ENCODE measurements around the gene STIL.

The STIL gene

DNA sequence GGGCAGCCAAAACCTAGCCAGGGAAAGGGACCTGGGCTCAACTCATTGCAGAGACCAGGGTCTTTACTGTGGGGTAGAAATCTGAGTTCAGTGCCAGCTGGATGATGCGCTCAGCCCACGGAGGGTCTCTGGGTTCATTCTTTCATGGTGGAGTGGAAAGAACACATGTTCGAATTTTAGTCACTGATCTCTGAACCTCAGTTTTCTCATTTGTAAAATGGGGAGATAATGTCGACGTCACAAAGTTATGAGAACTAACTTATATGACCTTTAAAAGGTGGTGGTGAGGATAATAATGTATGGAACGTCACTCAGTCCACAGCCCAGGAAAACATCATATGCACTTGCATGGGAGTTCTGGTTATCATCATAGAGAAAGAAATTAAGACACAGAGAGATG lies 80.8 kb downstream of the STIL start:
- DNase-seq: no peak

DNA sequence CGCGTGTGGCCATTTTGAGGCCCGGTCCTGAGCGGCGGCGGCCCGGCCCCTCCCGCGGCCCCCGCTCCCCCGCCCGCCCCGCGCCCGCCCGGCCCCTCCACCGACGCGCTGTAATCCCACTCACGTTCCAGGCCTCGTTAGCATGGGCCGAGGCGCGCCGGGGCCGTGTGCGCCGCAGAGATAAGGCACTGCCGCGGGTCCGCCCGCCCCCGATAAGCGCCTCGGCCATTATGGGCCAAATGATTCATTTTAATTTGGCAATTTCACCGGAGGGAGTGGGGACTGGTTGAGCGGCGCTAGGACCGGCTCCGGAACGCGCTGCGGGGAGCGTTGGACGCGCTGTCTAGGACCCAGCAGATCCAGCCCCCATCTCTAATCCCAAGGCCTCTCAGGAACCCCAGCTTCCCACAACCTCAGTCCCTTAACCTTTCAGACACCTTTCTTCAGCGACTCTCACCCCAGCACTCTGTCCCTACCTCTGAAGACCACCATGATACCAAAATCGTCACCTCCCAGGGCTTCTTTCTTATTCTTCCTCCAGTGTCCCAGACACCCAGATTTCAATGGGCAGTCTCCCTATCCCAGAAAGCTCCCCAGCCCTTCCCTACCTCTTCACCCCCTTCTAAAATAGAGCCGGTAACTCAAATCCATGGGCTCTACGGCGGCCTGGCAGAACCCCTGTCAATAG lies 81.6 kb downstream of the STIL start, which contains the start of gene TAL1:
Gene TAL1 (minus strand): TSS at position 39 of the 688 bp plus-strand sequence. CDS start 6,337 bp downstream, outside the sequence.
- DNase-seq: no peak

DNA sequence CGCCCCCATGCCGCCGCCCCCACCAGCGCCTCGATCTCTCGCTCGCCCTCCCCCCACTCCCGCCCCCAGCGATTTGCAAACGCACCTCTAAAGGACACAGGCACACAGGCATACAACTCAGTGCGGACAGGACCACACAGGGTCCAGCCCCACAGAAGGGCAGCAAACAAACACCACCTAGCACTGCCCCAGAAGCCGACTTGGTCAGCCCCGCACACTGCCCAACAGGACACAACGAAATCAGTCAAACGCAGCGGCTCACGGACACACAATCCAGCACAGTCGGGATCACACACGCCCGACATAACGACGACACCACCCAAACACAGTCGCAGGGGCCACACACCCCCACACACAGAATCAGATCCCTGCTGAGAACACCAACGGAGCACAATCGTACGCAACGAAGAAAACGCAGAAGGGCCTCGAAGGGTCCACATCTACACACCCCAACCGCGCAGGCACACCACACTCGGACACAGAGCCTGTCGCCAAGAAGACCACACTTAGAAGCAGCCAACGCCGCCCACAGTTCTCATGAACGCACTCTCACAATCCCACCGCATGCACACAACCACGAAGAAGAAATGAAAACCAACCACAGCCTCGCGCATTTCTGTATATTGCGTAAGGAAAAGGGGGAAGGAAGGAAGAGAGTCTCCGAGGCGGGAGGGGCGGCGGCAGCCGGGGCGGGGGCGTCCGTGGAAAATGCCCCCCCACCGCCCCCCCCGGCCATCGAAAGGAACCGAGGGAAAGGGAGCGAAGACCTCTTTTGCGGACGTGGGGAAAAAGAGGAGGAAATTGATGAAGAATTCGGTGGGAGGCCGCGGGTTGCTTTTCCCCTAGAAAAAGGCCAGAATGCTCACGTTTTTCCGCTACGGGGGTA lies 82.4 kb downstream of the STIL start:
- peak; percentile 24 for DNase-seq

DNA sequence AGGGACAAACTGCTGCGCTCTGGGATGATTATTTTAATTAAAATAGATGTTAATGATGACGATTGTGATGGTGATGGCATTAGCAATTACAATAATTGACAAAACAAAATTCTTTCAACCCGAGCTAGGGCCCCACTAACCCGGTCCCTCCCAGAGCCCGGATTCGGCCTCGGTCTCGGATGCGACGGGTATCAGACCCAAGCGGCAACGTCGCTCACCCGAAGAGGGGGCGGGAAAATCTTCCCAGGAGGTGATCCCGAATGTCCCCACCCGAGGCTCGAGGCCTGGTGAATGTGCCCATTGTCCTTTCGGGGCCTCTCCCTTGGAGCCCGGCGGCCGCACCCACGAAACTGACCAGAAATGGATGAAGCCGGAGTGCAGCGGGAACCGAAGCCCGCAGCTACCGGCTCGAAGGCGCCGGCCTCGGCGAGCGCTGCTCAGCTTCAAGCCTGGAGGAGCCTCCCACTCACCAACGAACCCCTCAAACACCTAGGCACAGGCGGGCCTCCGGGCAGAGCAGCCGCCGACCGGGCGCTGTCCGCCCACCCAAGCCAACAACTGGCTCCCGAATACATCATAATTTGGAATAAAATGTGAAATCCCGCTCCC lies 83.2 kb downstream of the STIL start:
- no peak for DNase-seq

DNA sequence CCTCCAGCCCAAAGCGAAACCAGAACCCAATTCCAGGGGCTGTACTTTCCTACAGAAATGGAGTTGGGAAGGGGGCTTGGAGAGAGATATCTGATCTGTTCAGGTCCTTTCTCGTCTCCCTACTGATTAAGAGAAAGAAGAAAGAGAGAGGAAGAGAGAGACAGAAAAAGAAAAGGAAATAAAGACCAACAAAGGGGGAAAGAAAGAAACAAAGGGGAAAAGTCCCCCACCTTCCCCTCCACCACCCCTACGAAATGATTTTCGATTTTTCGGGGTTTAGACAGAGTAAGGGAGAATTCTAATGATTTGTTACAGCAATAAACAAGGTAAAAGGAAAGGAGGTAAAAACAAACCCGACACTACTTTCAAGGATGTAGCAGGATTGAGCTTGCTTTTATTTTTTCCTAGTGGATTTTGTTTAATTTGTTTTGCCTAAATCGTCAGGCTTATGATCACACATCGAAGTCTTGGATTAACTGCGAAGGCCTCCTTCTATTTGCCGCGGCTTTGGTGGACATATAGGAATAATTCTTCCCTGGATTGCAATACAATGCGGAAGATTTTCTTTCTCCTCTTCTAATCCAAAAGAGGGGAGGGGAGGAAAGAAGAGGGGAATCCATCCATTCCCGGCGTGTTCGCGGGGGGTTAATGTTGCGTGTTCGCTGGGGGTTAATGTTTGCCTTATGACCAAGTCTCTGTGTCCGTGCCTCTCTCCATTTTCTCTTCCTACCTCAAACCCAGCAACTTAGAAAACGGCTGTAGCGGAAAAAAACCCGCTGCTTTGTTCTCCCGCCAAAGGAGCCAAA lies 83.9 kb downstream of the STIL start:
- DNase-seq: no peak

DNA sequence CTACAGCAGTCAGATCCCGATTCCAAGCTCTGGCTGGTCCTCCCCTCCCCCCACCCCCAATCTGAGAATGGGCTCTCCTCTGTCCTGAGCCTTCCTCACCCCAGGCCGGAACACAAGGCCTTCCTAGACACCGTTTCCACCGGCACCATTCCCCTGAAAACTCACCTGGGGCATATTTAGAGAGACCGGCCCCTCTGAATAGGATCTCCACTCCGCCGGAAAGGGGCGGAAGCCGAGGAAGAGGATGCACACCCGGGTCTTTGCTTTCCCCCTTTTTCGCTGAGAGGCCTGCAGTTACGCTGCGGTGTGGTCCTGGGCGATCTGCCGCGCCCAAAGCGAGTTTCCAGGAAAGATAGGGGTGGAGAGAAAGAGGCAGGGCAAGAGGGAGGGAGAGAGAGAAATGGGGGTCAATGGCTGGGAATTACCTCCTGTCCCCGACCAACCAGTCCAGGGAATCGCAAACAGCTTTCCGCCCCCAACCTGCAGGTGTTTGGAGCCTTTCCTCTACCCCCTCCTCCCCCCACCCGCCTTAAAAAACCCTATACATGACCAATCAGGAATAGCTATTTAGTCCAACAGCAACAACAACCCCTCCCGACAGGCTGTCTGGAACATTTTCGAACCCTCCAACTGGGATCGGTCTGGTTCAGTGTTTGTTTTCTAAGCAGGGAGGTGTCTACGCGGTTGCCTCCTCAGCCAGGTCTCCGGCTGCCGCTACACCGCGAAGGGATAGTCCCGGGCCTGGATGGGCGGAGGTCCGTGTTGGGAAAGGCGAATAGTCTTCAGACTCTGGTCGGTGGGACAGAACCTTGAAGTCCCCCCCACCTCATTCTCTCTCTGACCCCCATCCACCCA lies 84.7 kb downstream of the STIL start:
- no peak for DNase-seq

DNA sequence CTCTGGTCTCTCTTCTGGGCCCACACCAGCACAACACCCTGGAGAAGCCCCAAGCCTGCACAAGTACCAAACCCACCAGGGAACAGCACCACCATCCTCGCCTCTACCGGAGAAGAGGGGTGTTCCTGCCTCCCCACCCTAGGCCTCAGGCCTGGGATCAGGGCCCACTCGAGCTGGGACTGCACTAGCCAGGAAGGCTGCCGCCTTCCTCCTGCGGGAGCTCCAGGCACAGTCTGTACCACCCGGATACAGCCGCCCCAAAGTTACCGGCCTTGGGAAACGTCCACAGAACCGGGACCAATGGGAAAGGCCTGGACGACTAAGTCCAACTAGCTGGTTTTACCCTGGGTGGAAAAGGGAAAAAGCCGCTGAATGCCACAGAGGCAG lies 85.3 kb downstream of the STIL start:
- DNase-seq: no peak

DNA sequence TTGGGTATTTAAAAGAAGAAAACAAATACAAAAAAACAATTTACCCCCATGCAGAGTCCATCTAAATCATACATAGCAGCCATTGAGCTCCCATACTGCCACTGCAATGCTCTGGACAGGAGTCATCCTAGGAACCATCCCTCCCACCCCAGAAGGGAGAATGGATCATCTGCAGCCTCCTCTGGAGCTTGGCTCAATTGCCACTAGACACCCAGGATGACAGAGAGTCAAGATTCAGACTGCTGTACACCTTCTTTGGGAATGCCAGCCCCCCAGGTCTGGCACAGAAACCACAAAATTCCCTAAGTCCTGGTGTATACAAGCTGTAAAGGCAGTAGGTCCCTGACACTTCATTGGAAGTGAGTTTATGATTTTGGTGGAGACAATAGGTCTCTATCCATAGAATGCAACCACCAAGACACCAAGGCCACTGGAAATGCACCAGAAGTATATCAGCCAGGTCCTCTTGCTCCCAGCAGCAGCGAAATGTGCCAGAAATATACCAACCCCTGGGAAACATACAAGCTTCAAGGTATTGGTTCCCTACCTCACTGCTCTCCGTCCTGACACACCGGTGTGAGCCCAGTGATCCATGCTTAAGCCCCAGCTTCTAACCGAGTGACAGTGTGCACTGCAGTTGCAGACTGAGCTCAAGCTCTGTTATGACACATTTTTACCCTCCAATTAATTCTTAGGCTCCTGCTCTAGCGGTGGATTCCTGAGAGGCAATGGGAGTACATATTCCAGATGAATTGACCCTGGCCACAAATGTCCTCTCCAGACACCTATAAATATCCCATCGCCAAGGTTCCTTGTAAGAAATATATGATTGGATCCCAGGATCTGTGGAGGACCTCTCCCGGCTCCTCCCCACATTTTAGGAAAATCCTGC lies 86.4 kb downstream of the STIL start:
- no peak for DNase-seq

DNA sequence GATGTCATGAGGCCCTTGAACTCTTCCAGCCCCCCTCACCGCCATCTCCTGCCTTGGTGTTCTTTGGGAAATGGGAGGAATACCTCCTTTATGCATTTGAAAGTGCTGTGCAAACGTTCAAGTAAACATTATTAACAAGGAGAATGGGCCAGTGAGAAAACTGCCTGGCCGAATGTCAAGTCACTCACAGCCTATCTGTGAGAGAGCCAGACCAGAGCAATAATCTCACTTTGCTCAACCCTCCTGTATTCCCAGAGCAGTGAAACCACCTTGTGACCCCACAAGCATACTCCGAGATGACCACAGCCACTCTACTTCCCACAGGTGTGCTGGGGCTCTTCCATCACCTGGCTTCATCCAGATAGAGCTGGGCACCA lies 87.1 kb downstream of the STIL start:
- no peak for DNase-seq

DNA sequence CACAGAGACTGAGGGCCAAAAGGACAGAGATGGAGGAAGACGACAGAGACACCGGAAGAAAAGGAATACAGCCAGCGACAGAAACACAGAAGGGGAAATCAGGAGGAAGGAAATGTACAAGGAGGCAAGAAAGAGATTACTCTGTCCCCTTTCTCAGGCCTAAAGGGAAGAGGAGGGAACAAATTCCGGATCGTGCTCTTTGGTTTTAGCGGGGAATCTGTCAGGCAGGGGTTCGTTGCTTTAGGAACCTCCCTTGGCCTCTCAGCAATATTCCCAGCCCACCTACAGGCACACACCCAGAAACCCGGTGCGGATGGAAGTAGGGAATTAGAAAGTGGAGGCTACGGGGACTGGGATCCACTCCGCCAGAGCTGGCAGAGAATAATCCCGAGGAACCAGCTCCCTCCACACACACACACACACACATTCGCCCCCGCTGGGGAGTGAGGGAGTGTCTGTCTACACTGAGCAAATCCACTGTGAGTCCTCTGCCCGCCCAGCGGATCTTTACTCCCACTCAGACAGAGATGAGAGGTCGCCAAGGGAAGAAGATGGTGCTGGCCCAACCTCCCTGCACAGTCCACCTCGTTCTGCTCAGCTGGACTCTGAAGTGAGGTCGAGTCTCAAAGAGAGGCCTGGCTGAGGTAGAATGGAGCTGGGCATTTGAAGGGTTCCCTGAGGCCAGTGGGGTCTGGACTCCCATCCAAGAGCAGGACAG lies 87.7 kb downstream of the STIL start:
- DNase-seq: no peak

DNA sequence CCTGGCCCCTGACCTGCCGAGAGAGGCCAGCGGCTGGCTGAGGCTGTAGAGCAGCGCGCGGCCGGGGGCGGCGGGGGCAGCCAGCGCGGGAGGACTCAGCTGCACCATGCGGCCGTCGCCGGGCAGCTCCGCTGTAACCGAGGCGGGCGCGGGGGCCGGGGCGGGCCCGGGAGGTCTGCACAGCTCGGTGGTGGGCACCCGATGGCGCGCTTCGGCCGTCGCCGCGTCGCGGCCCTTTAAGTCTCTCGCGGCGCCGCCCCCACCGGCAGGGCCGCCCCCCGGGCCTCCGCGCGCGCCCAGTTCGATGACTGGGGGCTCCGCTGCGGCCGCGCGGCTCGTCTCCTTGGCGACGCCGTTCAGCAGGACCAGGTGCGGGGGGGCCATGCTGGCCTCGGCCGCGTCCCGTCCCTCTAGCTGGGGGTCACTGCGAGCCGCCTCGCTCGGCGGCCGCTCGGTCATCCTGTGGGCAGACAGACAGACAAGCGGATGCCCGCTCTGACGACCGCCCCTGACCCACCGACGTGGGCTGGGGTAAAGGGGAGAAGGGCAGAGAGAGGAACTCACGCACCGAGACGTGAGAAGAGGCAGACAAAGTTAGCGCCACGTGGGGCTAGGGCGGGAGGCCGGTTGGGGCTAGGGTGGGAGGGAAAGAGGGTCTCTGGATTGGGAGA lies 88.4 kb downstream of the STIL start:
- DNase-seq: no peak

DNA sequence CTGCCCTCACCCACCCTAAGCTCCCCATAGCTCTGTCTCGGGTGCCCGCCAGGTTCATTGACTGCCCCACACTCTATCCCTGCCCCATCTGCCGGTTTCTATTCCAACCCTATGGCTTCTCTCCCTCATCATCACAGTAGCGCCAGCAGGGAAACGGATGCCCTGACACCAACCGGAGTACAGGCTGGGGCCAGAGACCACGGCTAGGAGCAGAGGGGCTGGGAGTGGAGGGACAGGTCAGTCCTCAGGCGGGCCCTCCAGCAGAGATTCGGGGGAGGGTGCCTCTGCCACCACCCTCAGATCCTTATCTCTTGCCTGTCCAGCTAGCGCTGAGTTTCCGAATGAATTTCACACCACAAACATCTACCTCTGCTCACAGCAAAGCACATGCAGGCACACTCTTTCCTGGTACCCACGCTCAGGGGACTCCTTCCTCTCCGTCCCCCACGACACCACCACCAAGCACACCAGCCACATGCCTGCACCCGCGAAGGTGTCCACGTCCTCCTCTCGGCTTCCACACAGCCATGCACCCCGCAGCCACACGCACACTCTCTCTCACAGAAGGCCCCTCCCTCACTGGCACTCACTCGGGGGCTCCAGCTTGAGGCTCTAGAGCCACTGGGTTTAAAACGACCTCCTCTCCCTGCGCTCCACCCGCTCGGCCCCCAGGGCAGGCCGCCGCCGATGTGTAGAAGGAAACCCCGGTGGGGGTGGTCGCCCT lies 89.1 kb downstream of the STIL start:
- DNase-seq: no peak

DNA sequence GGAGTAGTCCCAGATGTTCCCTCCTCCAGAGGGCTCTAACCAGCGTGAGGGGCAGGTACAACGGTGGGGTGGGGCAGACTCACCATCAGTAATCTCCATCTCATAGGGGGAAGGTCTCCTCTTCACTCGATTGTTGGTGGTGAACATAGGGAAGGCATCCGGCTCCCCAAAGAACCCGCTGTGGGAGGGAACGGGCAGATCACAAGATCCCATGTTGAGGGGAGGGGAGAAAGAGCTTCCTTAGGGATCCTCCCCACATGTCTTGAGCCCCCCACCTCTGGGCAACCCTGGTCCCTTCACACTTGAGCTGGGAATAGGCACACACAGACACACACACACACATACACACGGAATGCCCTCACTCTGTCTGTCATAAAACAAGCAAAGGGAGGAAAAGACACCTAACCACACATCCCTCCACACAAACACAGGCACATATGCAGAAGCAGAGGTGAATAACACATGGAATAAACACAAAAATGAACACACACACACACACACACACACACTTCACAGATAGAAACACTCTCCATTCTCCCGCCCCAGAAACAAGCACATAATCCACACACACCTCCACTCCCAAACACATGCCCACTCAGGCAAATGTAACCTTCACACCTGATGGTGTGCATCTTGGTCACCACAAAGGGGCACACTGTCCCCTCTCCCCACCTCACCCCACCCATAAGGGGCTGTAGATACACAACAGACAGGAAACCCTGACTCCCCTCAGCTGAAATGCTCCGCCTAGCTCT lies 89.8 kb downstream of the STIL start:
- no peak for DNase-seq

DNA sequence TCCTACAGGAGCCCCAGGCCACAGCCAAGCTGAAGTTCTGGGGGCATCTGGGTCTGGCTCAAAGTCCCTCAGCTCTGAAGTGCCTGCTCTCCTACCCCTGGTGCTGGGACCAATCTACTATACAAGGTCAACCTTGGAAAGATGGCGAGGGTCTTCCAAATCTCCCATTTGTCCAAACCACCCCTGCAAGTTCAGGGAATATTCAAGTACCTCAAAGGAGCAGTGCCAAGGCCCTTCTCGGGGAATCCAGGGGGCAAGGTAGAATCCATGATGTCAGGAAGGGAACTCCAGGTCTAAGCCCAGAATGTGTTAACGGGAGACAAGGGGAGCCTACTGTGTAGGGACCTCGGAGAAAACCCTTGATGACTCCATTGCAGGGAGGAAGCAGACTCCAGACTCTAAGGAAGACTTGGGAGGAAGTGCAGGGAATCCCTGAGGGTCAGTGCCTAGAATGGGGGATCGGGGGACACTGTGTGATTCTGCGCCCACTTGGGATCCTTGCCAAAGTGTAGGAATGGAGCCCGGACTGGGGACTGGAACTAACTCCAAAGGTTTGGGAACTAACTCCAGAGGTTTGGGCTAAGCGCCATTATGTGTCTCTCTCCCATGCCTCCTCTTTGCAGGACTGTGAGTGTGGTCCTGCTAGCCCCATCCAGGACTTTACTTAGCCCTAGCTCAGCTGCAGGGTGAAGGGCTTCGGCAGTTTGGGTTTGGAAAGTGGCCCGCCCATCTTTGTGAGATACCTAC lies 90.6 kb downstream of the STIL start:
- DNase-seq: no peak

DNA sequence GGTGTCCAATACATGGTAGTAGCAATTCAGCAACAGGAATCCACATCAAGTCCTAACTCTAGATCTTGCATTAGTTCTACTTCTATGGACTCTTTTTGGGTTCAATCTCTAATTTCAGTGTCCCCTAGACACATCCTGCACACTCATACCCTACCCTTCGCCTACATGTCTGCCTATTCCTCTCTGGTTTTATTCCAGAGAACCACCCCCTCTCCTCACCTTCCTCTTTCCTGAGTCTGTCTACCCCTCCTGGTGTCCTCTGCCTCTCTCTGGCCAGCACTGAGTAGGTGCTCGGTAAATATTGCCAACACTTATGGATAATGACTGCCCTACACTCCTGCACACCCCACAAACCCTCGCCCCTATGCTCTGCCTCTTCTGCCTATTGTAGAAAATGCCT lies 91.5 kb downstream of the STIL start:
- DNase-seq: no peak

DNA sequence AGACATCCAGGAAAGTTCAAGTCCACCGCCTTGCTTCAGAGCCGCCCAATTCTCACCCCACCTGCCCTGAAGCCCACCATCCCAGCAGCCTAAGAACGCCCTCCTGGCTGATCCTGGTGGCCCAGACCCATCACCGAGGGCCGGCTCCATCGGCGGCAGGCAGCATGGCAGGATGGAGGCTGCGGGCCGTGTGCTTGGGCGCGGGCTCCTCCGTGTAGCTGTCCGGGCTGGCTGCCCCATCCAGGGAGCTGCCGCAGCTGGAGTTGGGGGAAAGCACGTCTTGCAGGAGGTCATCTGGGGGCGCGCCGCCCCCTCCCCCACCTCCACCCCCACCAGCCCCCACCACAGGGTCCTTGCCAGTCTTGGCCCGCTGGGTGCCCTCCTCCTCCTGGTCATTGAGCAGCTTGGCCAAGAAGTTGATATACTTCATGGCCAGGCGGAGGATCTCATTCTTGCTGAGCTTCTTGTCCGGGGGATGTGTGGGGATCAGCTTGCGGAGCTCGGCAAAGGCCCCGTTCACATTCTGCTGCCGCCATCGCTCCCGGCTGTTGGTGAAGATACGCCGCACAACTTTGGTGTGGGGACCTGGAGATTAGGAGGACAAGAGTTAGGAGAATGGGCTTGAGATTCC lies 94.2 kb downstream of the STIL start:
- DNase-seq: no peak

DNA sequence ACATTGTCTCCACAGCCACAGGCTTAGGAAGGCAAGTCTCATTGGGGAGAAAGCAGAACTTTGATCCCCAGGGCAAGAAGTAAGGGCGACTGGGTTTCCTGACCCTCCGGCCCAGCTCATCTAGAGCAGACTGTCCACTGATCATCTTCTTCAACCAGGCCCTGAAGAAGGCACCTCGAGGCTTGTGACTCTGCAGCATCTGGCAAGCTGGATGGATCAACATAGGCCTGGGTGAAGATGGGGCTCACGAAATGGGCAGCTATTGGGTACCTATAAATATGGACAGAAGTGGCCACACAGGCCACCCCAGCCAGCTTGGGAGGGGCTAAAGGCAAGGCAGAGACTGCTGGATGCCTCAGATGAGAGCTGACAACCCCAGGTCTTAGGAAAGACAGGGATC lies 94.9 kb downstream of the STIL start:
- DNase-seq: no peak

Data from fibroblast of skin of back (primary cell).